ENCODE results near the gene PCSK7.
A peak's percentile ranks its signal among the peaks of the same experiment; 100 is the strongest.
"Not testable (repeated sequence)": the region's sequence is repeated elsewhere in the genome, so short reads cannot be mapped to it uniquely, and the experiment has no call there.

The PCSK7 gene

DNA sequence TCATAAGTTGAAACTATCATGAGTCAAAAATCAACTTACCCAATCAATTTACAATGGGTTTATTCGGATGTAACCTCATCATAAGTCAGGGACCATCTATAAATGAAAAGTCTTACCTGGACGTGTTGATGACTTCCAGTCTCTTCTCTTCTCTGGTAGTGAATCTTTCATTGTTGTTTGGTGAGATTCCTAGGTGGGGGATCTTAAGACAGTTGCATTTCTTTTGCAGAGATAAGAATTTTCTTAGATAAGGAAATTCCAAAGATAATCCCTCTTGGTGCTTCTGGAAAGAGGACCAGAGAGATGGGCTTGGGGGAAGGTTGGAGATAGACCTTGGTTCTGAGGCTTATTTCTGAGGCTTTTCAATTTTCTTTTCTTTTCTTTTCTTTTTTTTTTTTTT is 38.0 kb upstream of the PCSK7 start:
- no peak overlapping the region for H3K4me3 ChIP-seq (replicated peaks; ENCODE audit: low read depth, low read length)
- no peak for DNase-seq (ENCODE audit: low read depth)
- TF ChIP-seq CTCF (IDR thresholded peaks at IDR 0.05; ENCODE audit: low read length, missing control alignments), result no peak

DNA sequence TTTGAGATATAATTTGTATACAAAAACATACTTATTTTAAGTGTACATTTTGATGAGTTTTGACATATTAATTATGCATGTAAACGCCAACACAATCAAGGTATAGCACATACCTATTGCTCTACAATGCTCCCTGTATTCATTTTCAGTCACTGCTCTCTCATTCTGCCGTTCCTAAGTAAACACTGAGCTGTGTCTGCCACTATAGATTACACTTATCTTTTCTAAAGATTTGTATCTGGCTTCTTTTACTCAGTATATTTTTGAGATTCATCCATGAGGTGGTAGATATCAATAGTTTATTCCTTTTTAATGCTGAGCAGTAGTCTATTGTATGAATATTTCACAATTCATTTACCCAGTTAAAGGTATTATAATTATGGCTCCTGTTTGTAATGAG is 33.9 kb upstream of the PCSK7 start:
- no peak for DNase-seq (ENCODE audit: low read depth)
- TF ChIP-seq CTCF (IDR thresholded peaks at IDR 0.05; ENCODE audit: low read length, missing control alignments), result no peak
- no peak overlapping the region for H3K4me3 ChIP-seq (replicated peaks; ENCODE audit: low read depth, low read length)

- H3K4me3 ChIP-seq (replicated peaks; ENCODE audit: low read depth, low read length), result not testable (repeated sequence)
Observed at GRCh38 chr11:117264624-117265323, 32.9 kb upstream of the PCSK7 start.

GRCh38 chr11:117259417-117259816 is 27.5 kb upstream of the PCSK7 start:
- peak; percentile 66 for DNase-seq (ENCODE audit: low read depth)
- no peak overlapping the region for H3K4me3 ChIP-seq (replicated peaks; ENCODE audit: low read depth, low read length)

More at GRCh38 chr11:117264624-117265323, 32.9 kb upstream of the PCSK7 start:
- not testable (repeated sequence) for DNase-seq (ENCODE audit: low read depth)

GRCh38 chr11:117258576-117258975 is 26.7 kb upstream of the PCSK7 start:
- H3K4me3 ChIP-seq (replicated peaks; ENCODE audit: low read depth, low read length), result no peak overlapping the region
- TF ChIP-seq CTCF (IDR thresholded peaks at IDR 0.05; ENCODE audit: low read length, missing control alignments), result no peak
- DNase-seq (ENCODE audit: low read depth), result no peak

More at GRCh38 chr11:117259417-117259816, 27.5 kb upstream of the PCSK7 start:
- TF ChIP-seq CTCF (IDR thresholded peaks at IDR 0.05; ENCODE audit: low read length, missing control alignments), result no peak

DNA sequence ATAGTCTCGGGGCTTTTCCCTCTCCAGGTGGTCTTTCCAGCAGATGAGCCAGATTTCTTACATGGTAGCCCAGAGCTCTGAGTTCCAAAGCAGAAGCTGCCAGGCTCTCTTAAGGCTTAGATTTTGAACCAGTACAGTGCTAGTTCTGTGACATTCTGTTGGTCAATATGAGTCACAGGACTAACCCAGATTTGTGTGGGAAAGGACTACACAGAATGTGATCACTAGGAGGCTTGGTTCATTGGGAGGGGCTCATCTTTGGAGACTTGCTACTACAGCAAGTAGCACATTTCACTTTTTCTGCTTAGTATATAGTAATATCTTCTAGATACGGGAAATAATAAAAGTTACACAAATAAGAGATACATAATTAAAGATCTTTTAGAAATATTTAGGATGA is 24.7 kb upstream of the PCSK7 start:
- peak; percentile 19 for DNase-seq (ENCODE audit: low read depth)
- TF ChIP-seq CTCF (IDR thresholded peaks at IDR 0.05; ENCODE audit: low read length, missing control alignments), result no peak
- no peak overlapping the region for H3K4me3 ChIP-seq (replicated peaks; ENCODE audit: low read depth, low read length)

GRCh38 chr11:117255966-117256365 is 24.1 kb upstream of the PCSK7 start:
- TF ChIP-seq CTCF (IDR thresholded peaks at IDR 0.05; ENCODE audit: low read length, missing control alignments), result no peak
- no peak for DNase-seq (ENCODE audit: low read depth)
- H3K4me3 ChIP-seq (replicated peaks; ENCODE audit: low read depth, low read length), result no peak overlapping the region

Data from fibroblast of pulmonary artery (primary cell).